ENCODE measurements around the gene WHAMM. TPM values are rescaled to one million over a fixed set of nuclear protein-coding genes. Genes with fewer than 3 reads are reported as not detected.
"Not testable (repeated sequence)": the region's sequence is repeated elsewhere in the genome, so short reads cannot be mapped to it uniquely, and the experiment has no call there.

The WHAMM gene
- total and polyA plus RNA-seq, 12 donors = 3.7 to 10.0 (median 6.9) TPM

- intact Hi-C loops (cut with DNase I) = no loop called here
- no peaks in the 10 kb centered on the region for H3K9me3 ChIP-seq (replicated peaks in 1 of 3)
- TF ChIP-seq POLR2A (IDR thresholded peaks at IDR 0.05) = no peak
- TF ChIP-seq, protein P1, sequence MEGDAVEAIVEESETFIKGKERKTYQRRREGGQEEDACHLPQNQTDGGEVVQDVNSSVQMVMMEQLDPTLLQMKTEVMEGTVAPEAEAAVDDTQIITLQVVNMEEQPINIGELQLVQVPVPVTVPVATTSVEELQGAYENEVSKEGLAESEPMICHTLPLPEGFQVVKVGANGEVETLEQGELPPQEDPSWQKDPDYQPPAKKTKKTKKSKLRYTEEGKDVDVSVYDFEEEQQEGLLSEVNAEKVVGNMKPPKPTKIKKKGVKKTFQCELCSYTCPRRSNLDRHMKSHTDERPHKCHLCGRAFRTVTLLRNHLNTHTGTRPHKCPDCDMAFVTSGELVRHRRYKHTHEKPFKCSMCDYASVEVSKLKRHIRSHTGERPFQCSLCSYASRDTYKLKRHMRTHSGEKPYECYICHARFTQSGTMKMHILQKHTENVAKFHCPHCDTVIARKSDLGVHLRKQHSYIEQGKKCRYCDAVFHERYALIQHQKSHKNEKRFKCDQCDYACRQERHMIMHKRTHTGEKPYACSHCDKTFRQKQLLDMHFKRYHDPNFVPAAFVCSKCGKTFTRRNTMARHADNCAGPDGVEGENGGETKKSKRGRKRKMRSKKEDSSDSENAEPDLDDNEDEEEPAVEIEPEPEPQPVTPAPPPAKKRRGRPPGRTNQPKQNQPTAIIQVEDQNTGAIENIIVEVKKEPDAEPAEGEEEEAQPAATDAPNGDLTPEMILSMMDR (IDR thresholded peaks at IDR 0.05) = no peak
- 78 to 86% (median 80%) methylated on average over 4 of the region's 4 CpGs for WGBS, 4 donors
- no peak for DNase-seq
- no peak overlapping the region for H3K27ac ChIP-seq
- peaks cover 0 to 47% of the 10 kb centered on the region in 2 donors for H3K36me3 ChIP-seq (replicated peaks in 1 of 2)
- no peak overlapping the region for H3K4me3 ChIP-seq
- H3K27me3 ChIP-seq = no peaks in the 10 kb centered on the region
- peaks cover 17 to 29% of the 10 kb centered on the region in 2 donors for H3K4me1 ChIP-seq (replicated peaks in 1 of 2)
Measured at GRCh38 chr15:82812994-82813393, 3.6 kb downstream of the WHAMM start.

- Histone ChIP-seq H3K27ac (no peak overlapping the region), H3K36me3 (replicated peaks in 1 of 2) (peaks cover 0 to 76% of the 10 kb centered on the region in 2 donors), H3K4me3 (no peak overlapping the region), H3K4me1 (replicated peaks in 1 of 2) (no peaks in the 10 kb centered on the region), H3K27me3 (no peaks in the 10 kb centered on the region), H3K9me3 (replicated peaks in 1 of 3) (no peaks in the 10 kb centered on the region)
- intact Hi-C loops (cut with DNase I) = no loop called here
- DNase-seq = no peak
- no peak for TF ChIP-seq POLR2A (IDR thresholded peaks at IDR 0.05)
- TF ChIP-seq, protein P1 (IDR thresholded peaks at IDR 0.05) = no peak
Measured at GRCh38 chr15:82820128-82820527, 10.7 kb downstream of the WHAMM start.

- DNase-seq; H3K9me3 ChIP-seq (replicated peaks in 1 of 3); H3K27ac ChIP-seq; H3K4me1 ChIP-seq (replicated peaks in 1 of 2); intact Hi-C loops (cut with DNase I); H3K4me3 ChIP-seq; H3K27me3 ChIP-seq: not testable (repeated sequence)
- peaks cover 0 to 78% of the 10 kb centered on the region in 2 donors for H3K36me3 ChIP-seq (replicated peaks in 1 of 2)
- 85 to 91% (median 87%) methylated on average over 3 of the region's 3 CpGs for WGBS, 4 donors
Measured at GRCh38 chr15:82821396-82821795, 12.0 kb downstream of the WHAMM start.

- H3K27ac ChIP-seq; H3K9me3 ChIP-seq (replicated peaks in 1 of 3); intact Hi-C loops (cut with DNase I); H3K27me3 ChIP-seq; DNase-seq; H3K4me1 ChIP-seq (replicated peaks in 1 of 2); H3K4me3 ChIP-seq: not testable (repeated sequence)
- peaks cover 0 to 78% of the 10 kb centered on the region in 2 donors for H3K36me3 ChIP-seq (replicated peaks in 1 of 2)
Measured at GRCh38 chr15:82821851-82822250, 12.4 kb downstream of the WHAMM start.

DNA sequence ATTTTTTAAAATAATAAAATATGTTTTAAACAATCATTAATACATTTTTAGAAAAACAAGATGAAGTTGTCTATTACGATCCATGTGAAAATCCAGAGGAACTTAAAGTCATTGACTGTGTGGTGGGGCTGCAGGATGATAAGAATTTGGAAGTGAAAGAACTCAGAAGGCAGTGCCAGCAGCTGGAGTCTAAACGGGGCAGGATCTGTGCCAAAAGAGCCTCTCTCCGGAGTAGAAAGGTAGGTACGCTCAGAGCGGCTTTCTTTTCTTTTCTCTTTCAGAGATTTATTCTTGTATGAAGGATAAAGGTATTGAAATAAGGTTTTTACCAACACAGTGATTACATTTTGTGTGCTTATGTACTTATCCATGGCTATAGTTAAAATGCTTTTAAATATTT lies 13.6 kb downstream of the WHAMM start:
- Histone ChIP-seq H3K4me3 (no peak overlapping the region), H3K36me3 (replicated peaks in 1 of 2) (peaks cover 0 to 78% of the 10 kb centered on the region in 2 donors), H3K27ac (no peak overlapping the region), H3K27me3 (no peaks in the 10 kb centered on the region), H3K4me1 (replicated peaks in 1 of 2) (no peaks in the 10 kb centered on the region), H3K9me3 (replicated peaks in 1 of 3) (no peaks in the 10 kb centered on the region)
- WGBS, 4 donors = 81 to 89% (median 86%) methylated on average over 5 of the region's 5 CpGs
- no peak for TF ChIP-seq POLR2A (IDR thresholded peaks at IDR 0.05)
- TF ChIP-seq, protein P1 (IDR thresholded peaks at IDR 0.05) = no peak
- DNase-seq = no peak
- intact Hi-C loops (cut with DNase I) = no loop called here

Measured in adrenal gland (tissue), 12 donors.